ENCODE measurements around the gene CDK11A.

Gene CDK11A

DNA sequence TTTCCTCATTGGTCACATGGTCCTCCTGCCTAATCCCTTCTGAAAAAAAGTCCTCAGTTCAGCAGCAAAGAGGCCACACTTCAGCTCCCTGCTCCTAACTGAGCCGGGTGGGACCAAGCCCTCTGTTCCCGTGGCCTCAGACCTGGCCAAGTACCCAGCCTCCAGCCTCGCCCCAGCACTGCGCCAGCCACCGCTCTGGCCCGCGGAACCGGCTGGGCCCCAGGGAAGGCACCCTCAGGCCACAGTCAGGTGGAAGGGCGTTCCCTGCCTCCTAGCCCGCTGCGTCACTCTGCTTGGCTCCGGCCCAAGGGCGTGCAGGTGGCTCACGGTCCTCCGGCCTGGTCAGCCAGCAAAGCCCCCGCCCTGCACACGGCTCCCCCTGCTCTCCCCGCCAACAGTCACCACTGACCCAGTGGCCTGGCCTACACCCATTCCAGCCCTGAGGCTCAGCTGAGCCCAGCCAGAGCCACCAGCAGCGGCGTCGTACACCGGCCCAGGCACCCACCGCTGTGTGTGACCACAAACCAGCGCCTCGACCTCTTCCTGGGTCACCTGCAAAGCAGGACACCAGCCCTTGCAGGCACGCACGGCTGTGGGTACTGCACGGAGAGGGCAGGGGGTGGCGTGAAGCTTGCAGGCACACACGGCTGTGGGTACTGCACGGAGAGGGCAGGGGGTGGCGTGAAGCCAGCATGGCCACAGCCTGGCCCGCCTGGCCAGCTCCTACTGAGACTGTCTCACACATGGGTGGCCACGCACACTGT is 34.7 kb upstream of the CDK11A start:
- no peak for DNase-seq (ENCODE audit: low read depth)
- no peak overlapping the region for H3K4me3 ChIP-seq (ENCODE audit: control insufficient read depth, low read depth, low read length)
- TF ChIP-seq, protein P1, sequence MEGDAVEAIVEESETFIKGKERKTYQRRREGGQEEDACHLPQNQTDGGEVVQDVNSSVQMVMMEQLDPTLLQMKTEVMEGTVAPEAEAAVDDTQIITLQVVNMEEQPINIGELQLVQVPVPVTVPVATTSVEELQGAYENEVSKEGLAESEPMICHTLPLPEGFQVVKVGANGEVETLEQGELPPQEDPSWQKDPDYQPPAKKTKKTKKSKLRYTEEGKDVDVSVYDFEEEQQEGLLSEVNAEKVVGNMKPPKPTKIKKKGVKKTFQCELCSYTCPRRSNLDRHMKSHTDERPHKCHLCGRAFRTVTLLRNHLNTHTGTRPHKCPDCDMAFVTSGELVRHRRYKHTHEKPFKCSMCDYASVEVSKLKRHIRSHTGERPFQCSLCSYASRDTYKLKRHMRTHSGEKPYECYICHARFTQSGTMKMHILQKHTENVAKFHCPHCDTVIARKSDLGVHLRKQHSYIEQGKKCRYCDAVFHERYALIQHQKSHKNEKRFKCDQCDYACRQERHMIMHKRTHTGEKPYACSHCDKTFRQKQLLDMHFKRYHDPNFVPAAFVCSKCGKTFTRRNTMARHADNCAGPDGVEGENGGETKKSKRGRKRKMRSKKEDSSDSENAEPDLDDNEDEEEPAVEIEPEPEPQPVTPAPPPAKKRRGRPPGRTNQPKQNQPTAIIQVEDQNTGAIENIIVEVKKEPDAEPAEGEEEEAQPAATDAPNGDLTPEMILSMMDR (IDR thresholded peaks at IDR 0.05; ENCODE audit: control insufficient read depth, insufficient read depth, low read depth, low read length, missing control alignments): no peak

DNA sequence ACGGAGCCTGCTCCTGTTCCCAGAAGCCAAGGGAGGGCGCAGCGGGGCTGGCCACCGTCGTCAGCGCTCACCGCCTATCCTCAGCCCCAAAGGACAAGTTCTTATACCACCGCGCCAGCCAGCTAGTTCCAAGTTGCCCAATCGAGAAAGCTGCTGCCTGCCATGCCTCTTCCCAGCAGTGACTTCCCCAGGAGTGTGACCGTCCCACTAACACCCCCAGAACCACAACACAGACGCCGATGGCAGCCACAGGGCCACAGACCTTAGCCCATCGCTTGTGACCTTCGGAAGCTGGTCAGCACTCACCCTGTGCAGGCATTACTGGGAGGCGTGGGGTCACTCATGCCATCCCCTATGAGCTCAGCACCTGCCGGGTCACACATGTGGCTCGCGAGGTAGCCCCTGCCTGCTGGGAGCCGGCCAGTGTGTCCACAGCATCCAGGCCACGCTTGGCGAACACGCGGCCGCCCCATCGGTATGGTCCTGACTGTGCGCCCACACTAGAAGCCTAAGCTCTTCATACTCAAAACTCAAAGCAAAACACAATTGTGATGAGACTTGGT is 34.0 kb upstream of the CDK11A start:
- TF ChIP-seq, protein P1 (IDR thresholded peaks at IDR 0.05; ENCODE audit: control insufficient read depth, insufficient read depth, low read depth, low read length, missing control alignments): no peak
- H3K4me3 ChIP-seq (ENCODE audit: control insufficient read depth, low read depth, low read length): no peak overlapping the region
- DNase-seq (ENCODE audit: low read depth): no peak

DNA sequence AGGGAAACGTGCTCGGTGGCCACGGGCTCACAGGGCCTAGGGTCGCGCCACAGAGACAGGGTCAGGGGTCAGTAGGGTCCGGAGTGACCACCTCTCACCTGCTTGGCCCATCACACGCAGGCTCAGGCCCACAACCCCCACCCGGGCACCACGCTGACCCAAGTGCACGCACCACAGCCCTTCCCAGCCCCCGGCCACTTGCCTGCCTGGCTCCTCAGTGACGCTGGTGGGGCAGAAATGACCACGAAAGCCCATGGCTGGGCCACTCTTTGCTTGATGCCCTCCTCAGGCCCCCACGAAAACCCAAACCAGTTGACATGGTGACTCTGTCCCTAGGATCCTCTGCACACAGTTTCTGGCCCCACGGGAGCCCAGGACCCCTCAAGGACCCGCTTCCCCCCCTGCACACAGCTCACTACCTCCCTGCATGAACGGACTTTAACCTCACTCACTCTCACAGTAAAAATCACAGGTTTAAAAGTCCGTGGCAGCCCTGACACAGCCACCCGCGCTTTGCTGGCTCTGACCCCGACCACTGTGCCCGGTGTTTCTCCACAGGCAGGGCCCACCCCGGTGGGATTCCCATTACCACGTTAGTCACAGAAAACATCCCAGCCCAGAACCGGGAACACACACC is 33.4 kb upstream of the CDK11A start:
- DNase-seq (ENCODE audit: low read depth): no peak

DNA sequence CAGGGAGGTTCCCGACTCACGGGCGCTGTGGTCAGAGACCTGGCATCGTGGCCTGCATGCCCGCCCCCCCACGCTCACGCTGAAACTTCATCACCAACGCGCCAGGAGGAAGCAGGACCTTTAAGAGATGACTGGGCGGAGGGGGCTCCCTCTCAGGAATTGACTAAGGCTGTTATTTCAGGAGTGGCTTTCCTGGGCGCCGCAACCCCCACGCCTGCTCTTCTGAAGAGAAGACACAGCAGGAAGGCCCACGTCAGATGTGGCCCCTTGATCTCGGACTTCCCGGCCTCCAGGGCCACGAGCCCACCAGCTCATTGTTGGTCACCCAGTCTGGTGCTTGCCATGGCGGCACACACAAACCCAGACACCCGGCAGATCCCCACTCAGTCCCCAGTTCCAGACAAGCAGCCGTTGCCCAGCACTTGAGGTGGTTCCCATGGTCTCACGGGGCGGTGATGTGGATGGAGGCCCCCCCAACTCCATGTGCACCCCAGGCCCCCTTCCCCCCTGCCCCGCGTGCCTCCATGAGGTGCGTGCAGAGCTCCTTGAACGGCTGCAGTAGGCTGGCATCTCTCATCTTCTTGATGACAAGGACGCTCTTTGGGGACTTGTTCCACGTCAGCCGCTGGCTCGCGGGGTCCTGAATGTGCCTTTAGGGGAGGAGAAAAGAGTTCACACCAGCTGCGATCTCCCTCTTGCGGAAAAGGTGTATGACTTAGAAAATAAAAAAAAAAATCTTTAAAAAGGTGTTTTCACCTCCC is 32.7 kb upstream of the CDK11A start:
- TF ChIP-seq, protein P1 (IDR thresholded peaks at IDR 0.05; ENCODE audit: control insufficient read depth, insufficient read depth, low read depth, low read length, missing control alignments): no peak
- DNase-seq (ENCODE audit: low read depth): no peak
- no peak overlapping the region for H3K4me3 ChIP-seq (ENCODE audit: control insufficient read depth, low read depth, low read length)

More for the DNA sequence above, 33.4 kb upstream of the CDK11A start:
- TF ChIP-seq, protein P1 (IDR thresholded peaks at IDR 0.05; ENCODE audit: control insufficient read depth, insufficient read depth, low read depth, low read length, missing control alignments): no peak
- H3K4me3 ChIP-seq (ENCODE audit: control insufficient read depth, low read depth, low read length): no peak overlapping the region

GRCh38 chr1:1755852-1756251 is 31.7 kb upstream of the CDK11A start:
- TF ChIP-seq, protein P1 (IDR thresholded peaks at IDR 0.05; ENCODE audit: control insufficient read depth, insufficient read depth, low read depth, low read length, missing control alignments): no peak
- no peak for DNase-seq (ENCODE audit: low read depth)
- H3K4me3 ChIP-seq (ENCODE audit: control insufficient read depth, low read depth, low read length): no peak overlapping the region

DNA sequence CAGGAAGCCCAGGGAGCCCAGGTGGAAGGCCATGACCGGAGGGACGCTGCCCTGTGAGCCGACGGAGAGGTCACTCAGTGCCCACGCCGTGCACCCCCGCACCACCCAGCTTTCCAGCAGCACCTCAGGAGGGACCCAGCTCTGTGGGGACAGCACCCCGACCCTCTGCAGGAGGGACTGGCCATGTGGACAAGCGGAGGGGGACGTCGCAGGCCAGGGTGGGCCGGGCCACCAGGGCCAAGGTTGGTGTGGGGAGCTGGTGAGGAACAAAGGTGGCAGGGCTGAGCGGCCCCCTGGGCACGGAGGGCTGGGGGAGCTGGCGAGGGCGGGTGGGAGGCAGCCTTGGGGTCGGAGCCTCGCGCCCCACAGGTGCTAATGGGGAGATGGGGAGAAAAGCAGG is 31.3 kb upstream of the CDK11A start:
- no peak overlapping the region for H3K4me3 ChIP-seq (ENCODE audit: control insufficient read depth, low read depth, low read length)
- TF ChIP-seq, protein P1 (IDR thresholded peaks at IDR 0.05; ENCODE audit: control insufficient read depth, insufficient read depth, low read depth, low read length, missing control alignments): no peak
- DNase-seq (ENCODE audit: low read depth): no peak
